ENCODE measurements around the gene SLC25A13.
"Not testable (repeated sequence)": the region's sequence is repeated elsewhere in the genome, so short reads cannot be mapped to it uniquely, and the experiment has no call there.

Gene SLC25A13

DNA sequence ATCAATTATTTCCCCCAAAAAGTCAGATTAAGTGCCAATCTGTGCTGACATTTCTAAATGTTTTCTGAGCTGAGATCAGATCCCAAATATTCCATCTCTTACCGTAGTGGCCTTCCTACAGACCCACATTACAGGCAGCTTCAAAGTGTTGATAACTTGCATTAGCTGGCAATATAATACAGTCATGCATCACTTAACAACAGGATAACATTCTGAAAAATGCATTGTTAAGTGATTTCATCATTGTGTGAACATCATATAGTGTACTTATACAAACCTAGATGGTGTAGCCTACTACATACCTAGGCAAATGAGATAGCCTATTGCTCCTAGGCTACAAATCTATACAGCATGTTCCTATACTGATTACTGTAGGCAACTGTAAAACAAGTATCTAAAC lies 22.4 kb downstream of the SLC25A13 start:
- DNase-seq (ENCODE audit: low spot score), result no peak

DNA sequence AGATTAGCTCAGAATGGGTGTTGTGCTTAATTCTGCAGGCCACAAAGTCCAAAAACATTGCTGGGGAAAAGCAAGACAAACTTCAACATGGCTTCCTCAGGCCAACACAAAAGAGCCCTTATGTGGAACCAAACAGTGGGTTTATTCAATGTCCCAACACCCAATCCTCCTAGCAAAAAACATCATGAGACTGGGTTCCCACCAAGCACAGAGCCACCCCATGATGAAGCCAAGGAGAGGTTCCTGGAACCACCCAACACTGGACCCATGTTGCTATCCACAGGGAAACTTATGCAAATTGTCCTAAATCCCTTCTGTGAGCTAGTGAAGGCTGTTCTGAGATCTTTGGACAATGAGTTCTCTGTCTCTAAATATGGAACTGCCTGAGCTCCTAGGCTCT lies 24.0 kb downstream of the SLC25A13 start:
- peak; percentile 92 for DNase-seq (ENCODE audit: low spot score)

DNA sequence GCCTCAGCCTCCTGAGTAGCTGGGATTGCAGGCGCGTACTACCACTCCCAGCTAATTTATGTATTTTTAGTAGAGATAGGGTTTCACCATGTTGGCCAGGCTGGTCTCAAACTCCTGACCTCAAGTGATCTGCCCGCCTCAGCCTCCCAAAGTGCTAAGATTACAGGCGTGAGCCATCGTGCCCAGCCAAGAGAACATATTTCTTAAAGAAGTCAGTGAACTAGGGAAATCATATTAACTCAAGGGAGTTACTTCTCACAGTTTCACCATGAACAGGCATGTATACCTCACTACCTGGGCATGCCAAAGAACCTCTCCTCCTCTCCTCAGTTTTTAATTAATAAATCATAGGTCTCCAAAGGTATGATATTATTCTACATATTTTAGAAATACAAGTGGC lies 24.5 kb downstream of the SLC25A13 start:
- not testable (repeated sequence) for DNase-seq (ENCODE audit: low spot score)

- DNase-seq (ENCODE audit: low spot score), result not testable (repeated sequence)
These were observed 28.0 kb downstream of the SLC25A13 start for GRCh38 chr7:96293911-96294310.

- DNase-seq (ENCODE audit: low spot score), result no peak
These were observed 34.3 kb downstream of the SLC25A13 start for GRCh38 chr7:96287559-96287958.

GRCh38 chr7:96287132-96287531 lies 34.8 kb downstream of the SLC25A13 start:
- DNase-seq (ENCODE audit: low spot score), result no peak

DNA sequence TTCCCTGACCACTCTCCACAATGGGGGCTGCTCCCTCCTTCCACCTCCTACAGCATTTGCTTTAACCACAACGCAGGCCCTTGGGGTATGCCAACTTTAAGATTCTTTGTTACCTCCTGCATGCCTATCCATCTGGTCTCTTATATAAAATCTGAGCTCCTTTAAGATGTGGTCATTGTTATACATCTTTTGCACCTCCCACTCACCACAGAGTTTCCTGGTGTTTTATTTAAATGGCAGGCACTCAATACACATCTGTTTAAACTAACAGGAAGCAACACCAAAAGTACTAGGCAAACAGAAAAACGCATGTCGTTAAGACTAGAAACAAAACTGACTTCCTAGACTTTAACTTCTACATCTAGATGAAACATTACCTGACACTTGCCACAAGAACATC lies 36.3 kb downstream of the SLC25A13 start:
- no peak for DNase-seq (ENCODE audit: low spot score)

DNA sequence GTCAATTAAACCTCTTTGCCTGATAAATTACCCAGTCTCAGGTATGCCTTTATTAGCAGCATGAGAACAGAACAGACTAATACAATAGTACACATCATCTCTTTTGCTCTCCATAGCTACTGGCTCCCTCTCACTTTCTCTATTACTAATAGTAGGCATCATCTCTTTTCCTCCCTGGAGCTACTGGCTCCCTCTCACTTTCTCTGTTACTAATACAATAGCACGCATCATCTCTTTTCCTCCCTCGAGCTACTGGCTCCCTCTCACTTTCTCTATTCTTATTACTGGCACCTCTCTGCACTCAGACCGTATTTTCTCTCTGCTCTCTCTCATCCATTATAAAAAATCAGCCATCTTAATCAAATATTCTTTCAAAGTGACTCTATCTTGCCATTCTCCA lies 37.1 kb downstream of the SLC25A13 start:
- DNase-seq (ENCODE audit: low spot score), result no peak

DNA sequence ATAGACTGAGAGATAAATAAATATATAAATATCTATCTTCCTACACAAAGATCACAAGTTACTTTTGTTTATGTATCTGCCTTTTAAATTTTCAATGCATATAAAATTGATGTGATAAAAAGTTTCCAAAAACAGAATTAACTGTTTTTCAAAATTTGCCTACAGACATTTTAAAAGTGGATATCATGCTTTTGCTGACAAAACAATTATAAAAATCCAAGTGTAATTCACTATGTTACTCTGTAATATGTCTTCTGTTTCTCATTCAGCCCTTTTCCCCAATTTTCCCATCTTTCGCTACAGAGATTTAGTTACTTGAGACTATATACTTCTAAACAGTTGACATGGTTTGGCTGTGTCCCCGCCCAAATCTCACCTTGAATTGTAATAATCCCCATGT lies 37.7 kb downstream of the SLC25A13 start:
- no peak for DNase-seq (ENCODE audit: low spot score)

DNA sequence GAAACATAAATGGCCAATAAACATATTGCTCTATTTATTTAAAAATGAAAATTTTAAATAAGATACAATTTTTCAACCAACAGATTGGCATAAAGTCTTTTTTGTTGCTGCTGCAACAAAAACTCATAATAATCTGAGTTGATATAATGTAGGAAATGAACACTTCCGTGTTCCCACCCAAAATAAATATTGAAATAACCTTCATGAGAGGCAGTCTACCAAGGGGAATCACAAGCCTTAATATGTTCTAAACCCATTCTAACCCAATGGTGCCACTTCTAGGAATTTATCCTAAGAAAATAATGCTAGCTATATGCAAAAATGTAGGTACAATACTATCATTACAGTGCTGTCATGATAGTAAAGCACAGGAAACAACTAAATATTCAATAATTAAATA lies 39.1 kb downstream of the SLC25A13 start:
- DNase-seq (ENCODE audit: low spot score), result no peak

GRCh38 chr7:96277921-96278320 lies 44.0 kb downstream of the SLC25A13 start:
- no peak for DNase-seq (ENCODE audit: low spot score)

DNA sequence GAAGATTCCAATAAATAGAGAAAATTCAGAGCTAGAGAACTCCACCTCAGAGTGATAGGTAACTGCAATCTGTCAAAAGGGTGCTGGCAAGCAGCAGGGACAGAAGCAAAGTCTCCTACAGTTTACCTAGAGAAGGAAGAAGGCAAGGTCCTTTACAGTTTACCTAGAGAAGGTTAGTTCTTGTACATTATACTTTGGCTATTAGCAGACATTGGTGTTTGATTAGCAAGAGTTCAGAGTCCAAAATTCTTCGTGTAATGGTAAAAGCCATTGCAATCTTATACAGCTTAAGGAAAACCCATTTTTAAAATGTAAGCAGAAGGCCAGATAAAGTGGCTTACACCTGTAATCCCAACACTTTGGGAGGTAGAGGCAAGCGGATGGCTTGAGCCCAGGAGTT lies 45.9 kb downstream of the SLC25A13 start:
- no peak for DNase-seq (ENCODE audit: low spot score)

DNA sequence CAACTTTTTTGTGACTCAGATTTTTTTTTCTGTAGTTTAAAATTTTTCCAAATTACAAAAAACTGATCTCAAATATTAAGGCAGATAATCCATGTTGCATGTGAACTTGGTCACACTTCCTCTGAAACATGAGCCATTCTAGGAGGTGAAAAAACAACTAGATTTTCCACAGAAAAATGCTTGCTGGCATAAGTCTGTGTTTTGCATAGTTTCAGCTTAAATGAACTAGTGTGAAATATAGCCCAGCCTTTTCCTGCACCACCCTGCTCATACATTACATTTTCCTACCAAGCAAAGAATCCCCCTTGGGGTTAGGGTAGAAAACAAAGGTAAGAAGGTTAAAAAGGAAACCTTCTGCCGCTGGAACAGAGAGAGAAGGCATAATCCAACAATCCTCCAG lies 48.2 kb downstream of the SLC25A13 start:
- no peak for DNase-seq (ENCODE audit: low spot score)

DNA sequence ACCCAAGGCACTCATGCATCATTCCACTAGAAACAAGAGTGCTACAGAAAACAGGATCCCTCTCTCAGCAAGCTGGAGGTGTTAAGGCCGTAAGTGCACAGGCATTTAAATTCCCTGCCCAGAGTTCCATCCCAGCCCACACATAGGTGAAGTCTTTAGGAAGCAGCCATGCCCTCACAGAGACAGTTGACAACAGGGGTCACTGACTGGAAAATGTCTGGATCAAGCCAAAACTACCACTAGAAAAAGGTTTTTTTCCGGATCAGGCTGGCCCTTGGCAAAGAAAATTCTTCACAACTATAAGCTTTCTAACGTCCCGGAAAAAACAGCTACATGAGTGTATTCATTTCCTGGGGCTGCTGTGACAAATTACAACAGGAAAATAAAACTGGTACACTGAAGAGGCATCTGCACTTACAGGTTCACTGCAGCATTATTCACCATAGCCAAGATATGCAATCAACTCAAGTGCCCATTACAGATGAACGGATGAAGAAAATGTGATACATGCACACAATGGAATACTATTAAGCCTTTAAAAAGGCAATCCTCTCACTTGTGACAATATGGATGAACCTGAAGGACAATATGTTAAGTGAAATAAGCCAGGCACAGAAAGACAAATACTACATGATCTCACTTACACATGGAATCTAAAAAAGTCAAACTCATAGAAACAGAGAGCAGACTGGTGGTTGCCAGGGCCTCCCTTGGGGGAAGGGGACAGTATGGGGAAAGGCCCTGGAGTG lies 52.5 kb downstream of the SLC25A13 start:
- no peak for DNase-seq (ENCODE audit: low spot score)

GRCh38 chr7:96266580-96266979 lies 55.3 kb downstream of the SLC25A13 start:
- DNase-seq (ENCODE audit: low spot score), result no peak

DNA sequence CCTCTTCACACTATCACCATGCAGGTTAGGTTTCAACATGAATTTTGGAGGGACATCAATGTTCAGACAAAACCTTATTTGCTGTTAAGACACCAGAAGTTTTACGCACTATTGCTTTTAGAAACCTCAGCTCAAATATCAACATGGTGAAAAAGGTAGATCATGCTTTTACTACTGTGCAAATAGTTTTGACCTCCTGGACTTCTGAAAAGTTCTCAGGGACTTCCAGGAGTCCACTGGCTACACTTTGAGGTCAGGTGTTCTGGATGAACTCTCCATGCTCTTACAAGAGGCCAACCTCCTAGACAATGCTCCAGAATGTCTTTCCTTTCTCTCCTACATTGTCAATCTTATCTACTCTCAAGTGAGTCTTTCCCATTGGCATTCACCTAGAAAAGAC lies 55.9 kb downstream of the SLC25A13 start:
- no peak for DNase-seq (ENCODE audit: low spot score)

GRCh38 chr7:96253964-96254363 lies 67.9 kb downstream of the SLC25A13 start:
- DNase-seq (ENCODE audit: low spot score), result no peak

DNA sequence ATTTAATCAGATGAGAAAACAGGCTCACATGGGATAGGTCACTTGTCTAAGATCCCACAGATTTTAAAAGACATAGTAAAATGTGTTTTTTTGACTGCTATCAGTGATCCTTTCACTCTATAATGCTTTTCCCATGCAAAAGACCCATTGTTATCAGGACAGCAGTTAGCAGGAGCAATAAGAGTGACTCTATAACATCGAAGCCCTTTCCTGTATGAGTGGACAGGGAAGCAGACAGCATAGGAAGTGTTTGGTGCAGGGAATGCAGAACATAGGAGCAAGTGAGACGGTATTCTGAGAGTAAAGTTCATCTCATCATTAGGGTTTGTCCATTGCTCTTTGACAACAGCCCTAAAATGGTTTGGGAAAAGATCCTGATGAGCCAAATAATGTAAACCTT lies 68.5 kb downstream of the SLC25A13 start:
- DNase-seq (ENCODE audit: low spot score), result no peak

DNA sequence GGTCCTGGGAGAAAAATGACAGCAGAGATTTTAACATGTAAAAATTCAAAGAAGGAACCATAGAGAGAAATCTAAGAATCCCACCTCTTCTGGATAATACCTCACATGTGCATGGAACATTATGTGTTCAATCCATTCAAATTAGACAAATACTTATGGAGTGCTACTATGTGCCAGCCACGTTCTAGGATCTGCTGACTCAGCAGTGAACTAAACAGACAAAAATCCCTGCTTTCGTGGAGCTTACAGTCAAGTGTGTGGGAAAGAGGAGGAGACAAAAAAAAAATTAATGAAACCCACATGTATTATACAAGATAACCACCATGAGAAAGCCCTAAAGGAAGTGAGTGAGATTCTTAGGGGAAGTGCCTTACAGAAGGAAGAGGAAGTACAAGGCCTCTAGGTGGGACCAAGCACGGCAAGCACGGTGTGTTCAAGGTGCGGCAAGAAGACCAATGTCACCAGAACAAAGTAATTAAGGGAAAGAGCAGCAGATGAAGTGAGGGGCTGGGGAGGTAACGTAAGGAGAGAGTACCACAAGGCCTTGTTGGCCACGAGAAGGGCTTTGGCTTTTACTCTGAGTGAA lies 71.0 kb downstream of the SLC25A13 start:
- DNase-seq (ENCODE audit: low spot score), result no peak

DNA sequence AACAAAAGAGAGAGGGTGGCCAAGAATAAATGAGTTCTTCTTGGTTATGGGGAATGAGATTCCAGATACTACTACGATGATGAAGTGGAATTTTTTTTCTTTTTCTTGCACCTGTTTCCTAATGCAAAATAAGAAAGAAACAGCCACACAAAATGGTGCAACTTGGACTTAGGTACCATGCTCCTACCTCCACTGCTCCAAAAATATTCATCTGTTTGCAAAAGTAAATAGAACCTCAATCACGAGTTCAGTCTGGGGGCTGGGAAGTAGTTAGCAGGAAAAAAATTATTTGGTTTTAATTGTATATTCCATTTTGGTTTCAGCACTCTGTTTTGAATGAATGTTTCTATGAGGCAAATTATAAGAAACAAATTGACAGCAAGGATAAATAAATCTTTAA lies 73.5 kb downstream of the SLC25A13 start:
- no peak for DNase-seq (ENCODE audit: low spot score)

- no peak for DNase-seq (ENCODE audit: low spot score)
These were observed 75.0 kb downstream of the SLC25A13 start for GRCh38 chr7:96246919-96247318.

DNA sequence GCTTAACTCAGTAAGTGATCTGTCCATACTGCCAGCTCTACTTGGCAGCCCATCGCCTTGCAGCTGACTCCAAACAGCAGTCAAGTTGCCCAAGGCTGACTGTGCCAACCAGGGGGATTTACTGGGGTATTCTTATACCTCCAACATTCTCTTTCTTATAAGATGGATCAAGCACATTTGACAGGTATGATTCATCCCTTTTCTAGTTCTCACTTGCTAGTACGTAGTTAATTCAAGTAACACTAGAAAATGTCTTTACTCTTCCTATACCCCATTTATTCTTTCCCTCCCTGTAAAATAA lies 77.0 kb downstream of the SLC25A13 start:
- no peak for DNase-seq (ENCODE audit: low spot score)

GRCh38 chr7:96244244-96244991 lies 77.5 kb downstream of the SLC25A13 start:
- DNase-seq (ENCODE audit: low spot score), result no peak

- DNase-seq (ENCODE audit: low spot score), result no peak
These were observed 78.7 kb downstream of the SLC25A13 start for GRCh38 chr7:96243241-96243640.

All from Ammon's horn (tissue), 1 donor.